HG03097 (cell line): ENCODE data around the gene MALRD1.

Source experiments
- ATAC-seq: cut with Tn5 transposase; IDR thresholded peaks from one replicate; pipeline ENCODE4 v1.9.1; 2021; ENCODE audit not compliant: unreplicated experiment, low FRiP score

MALRD1 gene

DNA sequence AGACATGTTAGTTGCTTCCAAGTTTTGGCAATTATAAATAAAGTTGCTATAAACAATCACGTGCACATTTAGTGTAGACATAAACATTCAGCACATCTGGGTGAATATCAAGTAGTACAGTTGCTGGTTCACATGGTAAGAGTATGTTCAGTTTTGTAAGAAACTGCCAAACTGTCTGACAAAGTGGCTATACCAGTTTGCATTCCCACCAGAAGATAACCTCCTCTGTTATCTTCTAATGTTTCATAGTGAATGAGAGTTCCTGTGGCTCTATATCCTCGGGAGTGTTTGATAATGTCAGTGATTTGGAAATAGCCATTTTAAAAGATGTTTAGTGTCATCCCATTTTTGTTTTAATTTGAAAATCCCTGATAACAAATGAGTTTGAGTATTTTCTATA lies 508.1 kb downstream of the MALRD1 start:
- no peak for ATAC-seq

DNA sequence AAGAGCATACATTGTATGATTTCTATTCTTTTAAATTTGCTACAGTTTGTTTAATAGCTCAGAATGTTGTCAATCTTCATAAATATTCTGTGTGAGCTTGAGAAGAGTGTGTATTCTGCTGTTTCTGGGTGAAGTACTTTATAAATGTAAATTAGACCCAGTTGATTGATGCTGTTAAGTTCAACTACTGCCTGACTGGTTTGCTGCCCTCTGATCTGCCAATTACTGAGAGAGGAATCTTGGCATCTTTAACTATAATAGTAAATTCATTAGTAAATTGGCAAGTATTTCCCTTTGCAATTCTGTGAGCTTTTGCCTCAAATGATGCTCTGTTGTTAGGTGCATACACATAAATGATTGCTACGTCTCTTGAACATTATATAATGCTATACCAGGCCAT lies 512.6 kb downstream of the MALRD1 start:
- no peak for ATAC-seq

DNA sequence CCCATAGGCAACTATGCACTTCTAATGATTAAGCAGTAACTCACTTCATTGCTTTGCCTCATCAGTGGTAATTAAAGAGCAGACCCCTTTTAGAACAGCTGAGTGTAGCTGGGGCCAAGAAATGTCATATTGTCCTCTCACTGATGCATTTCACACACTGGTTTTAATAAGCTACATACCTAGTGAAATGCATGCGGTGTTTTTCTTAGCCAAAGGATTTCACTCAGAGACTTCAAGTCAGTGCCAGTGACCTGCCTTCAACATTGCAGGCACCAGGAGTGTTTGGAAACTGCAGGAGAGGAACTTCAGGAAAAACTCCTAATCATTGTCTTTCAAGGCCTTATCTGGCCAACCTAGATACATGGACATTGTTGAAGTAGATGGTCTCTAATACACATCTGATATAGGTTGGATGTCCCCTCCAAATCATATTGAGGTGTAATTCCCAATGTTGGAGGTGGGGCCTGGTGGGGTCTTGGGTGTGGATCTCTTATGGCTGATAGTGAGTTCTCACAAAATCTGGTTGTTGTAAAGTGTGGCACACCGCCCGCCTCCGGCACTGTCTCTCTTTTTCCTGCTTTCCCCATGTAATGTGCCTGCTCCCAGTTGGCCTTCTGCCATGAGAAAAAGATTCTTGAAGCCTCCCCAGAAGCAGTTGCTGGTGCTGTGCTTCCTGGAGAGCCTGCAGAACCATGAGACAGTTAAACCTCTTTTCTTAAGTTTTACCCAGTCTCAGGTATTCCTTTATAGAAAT lies 515.0 kb downstream of the MALRD1 start:
- ATAC-seq, result no peak

DNA sequence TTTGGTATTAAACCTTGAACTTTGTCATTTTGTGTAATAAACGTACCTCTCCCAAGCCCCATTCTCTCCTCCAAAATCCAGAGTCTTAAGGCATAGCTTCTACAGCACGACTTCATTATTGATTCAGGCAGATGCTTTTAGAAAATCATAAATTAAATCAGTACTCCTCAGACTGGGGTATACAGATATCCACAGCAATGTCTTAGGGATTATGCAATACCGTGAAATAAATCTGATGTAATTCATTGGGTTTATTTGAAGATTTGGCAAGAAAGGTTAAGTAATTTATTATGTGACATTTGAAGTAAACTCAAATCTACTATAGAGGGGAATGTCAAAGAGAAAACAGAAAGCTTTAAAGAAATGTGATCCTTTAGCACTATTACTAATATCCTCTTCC lies 521.5 kb downstream of the MALRD1 start:
- ATAC-seq, result no peak

GRCh38 chr10:19570991-19571390 lies 522.4 kb downstream of the MALRD1 start:
- no peak for ATAC-seq

- no peak for ATAC-seq
Measured at GRCh38 chr10:19572056-19572455, 523.5 kb downstream of the MALRD1 start.

DNA sequence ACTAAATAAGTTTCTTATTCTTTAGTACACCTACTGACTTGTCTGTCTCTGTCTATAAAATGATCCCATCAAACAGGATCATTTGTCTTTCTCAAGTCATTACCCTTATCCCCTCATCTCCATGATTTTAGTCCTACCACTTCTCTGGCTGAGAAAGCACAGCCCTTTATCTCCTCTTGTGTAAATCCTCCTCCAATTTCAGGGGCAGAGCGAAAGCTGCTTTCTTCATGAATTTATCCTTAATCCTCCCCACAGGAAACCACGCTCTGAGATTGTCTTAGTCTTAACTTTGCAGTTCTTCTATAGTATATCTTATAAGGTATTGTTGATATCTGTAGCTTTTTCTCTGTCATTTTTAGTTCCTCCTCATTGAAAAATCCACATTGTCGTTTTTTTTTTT lies 528.0 kb downstream of the MALRD1 start:
- no peak for ATAC-seq

GRCh38 chr10:19577381-19577780 lies 528.8 kb downstream of the MALRD1 start:
- ATAC-seq, result no peak

GRCh38 chr10:19577807-19578206 lies 529.2 kb downstream of the MALRD1 start:
- ATAC-seq, result no peak

DNA sequence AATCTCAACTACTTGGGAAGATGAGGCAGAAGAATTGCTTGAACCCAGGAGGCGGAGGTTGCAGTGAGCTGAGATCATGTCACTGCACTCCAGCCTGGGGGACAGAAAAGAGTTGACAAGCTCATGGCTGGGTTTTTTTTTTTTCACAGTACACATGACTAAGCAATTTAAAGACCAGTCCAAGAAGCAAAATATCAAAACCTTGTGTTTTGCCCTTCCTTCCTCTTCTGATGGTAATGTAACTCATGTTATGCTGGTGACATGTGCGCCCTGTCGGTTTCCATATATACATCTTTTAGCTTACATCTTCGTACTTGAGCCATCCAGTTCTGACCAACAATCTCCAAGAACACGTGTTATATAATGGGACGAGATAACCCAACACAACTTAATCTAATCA lies 530.0 kb downstream of the MALRD1 start:
- no peak for ATAC-seq

- ATAC-seq, result no peak
Measured at GRCh38 chr10:19579761-19580545, 531.4 kb downstream of the MALRD1 start.

GRCh38 chr10:19580691-19581090 lies 532.1 kb downstream of the MALRD1 start:
- ATAC-seq, result no peak

GRCh38 chr10:19588608-19589007 lies 540.0 kb downstream of the MALRD1 start:
- no peak for ATAC-seq

DNA sequence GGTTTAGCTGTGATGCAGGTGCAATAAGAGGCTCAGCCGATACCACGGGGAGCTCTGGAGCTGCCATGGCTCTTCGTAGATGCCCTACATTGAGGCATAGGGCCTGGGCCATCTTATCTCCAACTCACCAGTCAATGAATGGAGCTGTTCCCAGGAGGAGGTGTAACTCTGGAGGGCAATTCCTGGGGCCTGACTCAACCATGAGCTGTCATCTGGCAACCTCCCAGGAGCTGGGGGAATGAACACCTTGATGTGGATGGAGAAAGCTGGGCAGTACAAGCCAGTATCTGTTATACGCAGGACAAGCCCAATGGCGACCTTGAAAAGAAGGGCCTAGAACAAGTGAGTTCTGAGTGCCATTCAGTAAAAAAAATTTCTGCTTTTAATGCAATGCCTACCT lies 543.7 kb downstream of the MALRD1 start:
- ATAC-seq, result no peak

DNA sequence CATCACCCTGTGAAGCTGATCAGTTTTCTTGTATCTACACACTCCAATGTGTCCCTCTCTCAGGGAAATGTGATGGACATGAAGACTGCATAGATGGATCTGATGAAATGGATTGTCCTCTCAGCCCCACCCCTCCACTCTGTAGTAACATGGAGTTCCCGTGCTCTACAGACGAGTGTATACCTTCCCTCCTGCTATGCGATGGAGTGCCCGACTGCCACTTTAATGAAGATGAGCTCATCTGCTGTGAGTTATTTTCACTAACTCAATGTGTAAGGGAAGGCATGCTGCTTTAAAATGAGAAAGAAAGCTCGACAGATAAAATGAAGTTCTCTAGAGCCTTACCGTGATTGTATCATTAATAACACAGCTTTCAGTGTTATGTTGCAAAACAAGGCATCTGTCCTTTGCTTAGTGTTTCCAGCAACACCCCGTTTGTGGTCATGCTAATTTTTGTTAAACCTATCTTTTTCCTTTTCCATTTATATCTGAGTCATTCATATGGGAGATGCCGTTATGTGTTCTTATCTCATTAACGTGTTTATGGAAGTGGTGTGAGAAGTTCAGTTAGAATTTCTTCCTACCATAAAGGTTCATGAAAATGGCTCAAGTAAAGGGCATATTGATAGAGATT lies 546.7 kb downstream of the MALRD1 start:
- no peak for ATAC-seq

- no peak for ATAC-seq
Measured at GRCh38 chr10:19605806-19606205, 557.2 kb downstream of the MALRD1 start.

DNA sequence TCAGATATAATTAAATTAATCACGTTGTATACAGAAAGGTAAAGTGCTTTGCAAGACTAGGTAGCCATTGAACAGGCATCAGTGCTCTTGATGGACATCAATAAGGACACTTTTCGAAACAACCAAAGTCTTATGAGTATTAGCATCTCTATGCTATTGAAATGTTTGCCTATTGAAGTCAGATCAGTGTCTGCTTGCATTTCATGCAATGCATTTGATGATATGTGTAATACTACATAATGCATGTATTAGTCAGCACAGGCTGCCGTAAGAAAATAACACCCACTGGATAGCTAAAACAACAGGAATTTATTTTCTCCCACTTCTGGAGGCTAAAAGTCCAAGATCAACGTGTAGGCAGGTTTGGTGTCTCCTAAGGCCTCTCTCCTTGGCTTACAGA lies 558.4 kb downstream of the MALRD1 start:
- no peak for ATAC-seq

GRCh38 chr10:19611775-19612174 lies 563.2 kb downstream of the MALRD1 start:
- no peak for ATAC-seq

- ATAC-seq, result no peak
Measured at GRCh38 chr10:19616966-19617365, 568.4 kb downstream of the MALRD1 start.

DNA sequence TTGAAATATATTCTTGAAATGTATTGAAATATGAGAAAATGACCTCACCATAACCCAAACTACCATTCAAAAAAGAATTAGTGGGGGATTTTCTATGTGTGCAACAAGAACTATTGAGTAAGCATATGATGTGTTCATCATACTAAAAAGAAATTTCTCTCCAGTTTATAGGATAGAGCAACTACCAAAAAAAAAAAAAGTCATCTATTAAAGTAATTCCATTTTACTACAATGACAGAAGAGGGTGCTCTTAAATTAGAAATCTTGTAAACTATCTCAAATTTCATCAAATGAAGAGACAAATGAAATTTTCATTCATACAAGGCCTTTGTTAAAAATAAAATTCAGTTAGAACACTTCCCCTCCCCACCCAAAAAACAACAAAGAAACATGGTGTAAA lies 572.2 kb downstream of the MALRD1 start:
- ATAC-seq, result no peak

DNA sequence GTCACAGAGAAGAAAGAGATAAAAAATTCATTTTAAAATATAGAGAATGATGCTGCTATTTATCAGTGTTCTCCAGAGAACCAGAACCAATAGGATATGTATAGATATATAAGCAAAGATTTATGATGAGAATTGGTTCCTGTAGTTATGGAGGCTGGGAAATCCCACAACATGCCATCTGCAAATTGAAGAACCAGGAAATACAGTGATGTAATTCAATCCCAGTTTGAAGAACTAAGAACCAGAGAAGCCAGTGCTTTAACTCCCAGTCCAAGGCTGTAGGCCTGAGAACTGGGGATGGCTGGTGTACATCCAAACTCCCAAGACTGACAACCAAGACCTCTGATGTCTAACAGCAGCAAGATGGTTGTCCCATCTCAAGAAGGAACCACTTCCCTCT lies 574.7 kb downstream of the MALRD1 start:
- no peak for ATAC-seq

GRCh38 chr10:19626156-19626555 lies 577.6 kb downstream of the MALRD1 start:
- no peak for ATAC-seq
